T-helper 1 cell treated with Interleukin-12 subunit alpha and Interleukin-12 subunit beta and Interleukin-4 antibody, amounts not matched to agents 30 μg/mL and 1 μg/mL, for 36 hours (primary cell): ENCODE measurements around the gene CEMIP2.

Experiments
- H3K27ac Mint-ChIP-seq: one replicate; pipeline ENCODE4 v1.8.0; 2021; ENCODE audit warnings: mild to moderate bottlenecking, mixed read lengths
- H3K27me3 Mint-ChIP-seq: one replicate; pipeline ENCODE4 v1.8.0; 2021; ENCODE audit warnings: low read depth, mixed read lengths
- H3K36me3 Mint-ChIP-seq: one replicate; pipeline ENCODE4 v1.8.0; 2021; ENCODE audit warnings: low read depth, mixed read lengths
- H3K4me1 Mint-ChIP-seq: one replicate; pipeline ENCODE4 v1.8.0; 2021; ENCODE audit warnings: low read depth, mixed read lengths
- H3K4me3 Mint-ChIP-seq: one replicate; pipeline ENCODE4 v1.8.0; 2021; ENCODE audit warnings: mild to moderate bottlenecking, moderate library complexity, mixed read lengths
- H3K9me3 Mint-ChIP-seq: one replicate; pipeline ENCODE4 v1.8.0; 2021; ENCODE audit warnings: mixed read lengths

Gene CEMIP2

DNA sequence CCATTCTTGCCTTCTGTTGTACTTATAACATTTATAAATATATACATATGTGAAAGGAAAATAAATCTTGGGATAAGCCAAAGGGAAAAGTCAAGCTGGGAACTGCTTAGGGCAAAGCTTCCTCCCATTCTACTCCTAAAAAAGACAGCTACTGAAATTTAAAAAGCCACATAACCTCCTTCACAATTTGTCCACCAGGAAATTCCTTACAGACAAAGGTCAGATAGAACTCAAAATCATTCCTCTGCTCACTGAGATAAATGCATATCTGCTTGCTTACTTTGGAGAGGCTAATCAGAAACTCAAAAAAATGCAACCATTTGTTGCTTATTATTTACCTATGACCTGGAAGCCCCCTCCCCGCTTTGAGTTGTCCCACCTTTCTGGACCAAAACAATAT is 112.5 kb downstream of the CEMIP2 start:
- H3K9me3 Mint-ChIP-seq: peaks cover 24% of the 10 kb centered on the region
- no peak overlapping the region for H3K27ac Mint-ChIP-seq
- no peak overlapping the region for H3K4me3 Mint-ChIP-seq
- peaks cover 32% of the 10 kb centered on the region for H3K4me1 Mint-ChIP-seq
- peaks cover 20% of the 10 kb centered on the region for H3K36me3 Mint-ChIP-seq
- H3K27me3 Mint-ChIP-seq: peaks cover 57% of the 10 kb centered on the region

DNA sequence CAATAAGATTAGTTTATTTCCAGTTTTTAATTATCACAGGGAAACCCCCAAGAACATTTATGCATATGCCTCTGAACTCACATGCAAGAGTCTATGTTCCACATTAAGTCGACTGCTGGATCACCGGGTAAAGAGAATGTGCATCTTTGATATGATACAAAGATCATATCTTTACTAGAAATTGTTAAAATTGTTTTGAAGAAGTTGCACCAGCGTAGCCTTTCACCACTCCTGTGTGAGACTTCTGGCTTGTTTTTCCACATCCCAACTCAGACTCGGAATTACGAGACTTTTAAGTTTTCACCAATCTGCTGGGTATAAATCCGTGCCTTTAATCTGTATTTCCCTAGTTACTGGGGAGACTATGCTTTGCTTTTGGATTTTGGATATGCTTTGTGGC is 113.2 kb downstream of the CEMIP2 start:
- no peak overlapping the region for H3K4me3 Mint-ChIP-seq
- H3K36me3 Mint-ChIP-seq: peaks cover 20% of the 10 kb centered on the region

DNA sequence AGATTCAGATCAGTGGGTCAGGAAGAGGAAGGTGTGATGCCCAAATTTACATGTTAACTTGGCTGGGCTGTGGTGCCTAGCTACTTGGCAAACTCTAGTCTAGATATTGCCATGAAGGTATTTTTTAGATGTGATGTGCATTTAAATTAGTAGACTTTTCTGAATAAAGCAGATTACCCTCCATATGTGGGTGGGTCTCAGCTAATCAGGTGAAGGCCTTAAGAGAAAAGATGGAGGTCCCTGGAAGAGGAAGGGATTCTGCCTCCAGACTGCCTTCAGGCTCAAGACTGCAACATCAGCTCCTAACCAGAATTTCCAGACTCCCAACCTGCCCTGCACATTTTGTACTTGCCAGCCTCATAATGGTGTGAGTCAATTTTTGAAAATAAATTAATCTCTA is 115.8 kb downstream of the CEMIP2 start:
- no peak overlapping the region for H3K4me3 Mint-ChIP-seq
- H3K9me3 Mint-ChIP-seq: peaks cover 12% of the 10 kb centered on the region
- peaks cover 57% of the 10 kb centered on the region for H3K27me3 Mint-ChIP-seq
- peaks cover 40% of the 10 kb centered on the region for H3K4me1 Mint-ChIP-seq
- H3K36me3 Mint-ChIP-seq: peaks cover 18% of the 10 kb centered on the region
- no peak overlapping the region for H3K27ac Mint-ChIP-seq

More for the DNA sequence above, 113.2 kb downstream of the CEMIP2 start:
- H3K9me3 Mint-ChIP-seq: peaks cover 24% of the 10 kb centered on the region
- peaks cover 57% of the 10 kb centered on the region for H3K27me3 Mint-ChIP-seq
- H3K4me1 Mint-ChIP-seq: peaks cover 32% of the 10 kb centered on the region
- no peak overlapping the region for H3K27ac Mint-ChIP-seq

DNA sequence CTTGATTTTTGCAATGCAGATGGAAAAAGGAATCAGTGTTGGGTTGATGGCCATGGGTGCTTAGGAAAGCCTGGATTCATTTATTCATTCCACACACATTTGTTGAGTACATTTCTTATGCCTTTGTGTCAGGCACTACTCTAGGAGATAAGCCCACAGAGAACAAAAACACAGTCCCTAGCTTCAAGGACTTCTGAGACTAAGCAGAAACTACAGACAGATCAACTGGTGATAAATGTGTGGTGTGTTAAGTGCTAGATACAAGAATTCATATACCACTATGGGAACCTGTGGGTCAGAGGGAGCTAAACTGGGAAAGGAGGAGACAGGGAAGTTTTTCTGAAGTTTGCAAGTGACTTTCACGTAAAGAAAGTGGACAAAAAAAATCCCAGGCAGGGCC is 119.9 kb downstream of the CEMIP2 start:
- H3K27me3 Mint-ChIP-seq: peaks cover 33% of the 10 kb centered on the region
- peaks cover 57% of the 10 kb centered on the region for H3K4me1 Mint-ChIP-seq
- no peak overlapping the region for H3K27ac Mint-ChIP-seq
- peaks cover 4% of the 10 kb centered on the region for H3K9me3 Mint-ChIP-seq
- no peak overlapping the region for H3K4me3 Mint-ChIP-seq
- H3K36me3 Mint-ChIP-seq: peaks cover 18% of the 10 kb centered on the region

DNA sequence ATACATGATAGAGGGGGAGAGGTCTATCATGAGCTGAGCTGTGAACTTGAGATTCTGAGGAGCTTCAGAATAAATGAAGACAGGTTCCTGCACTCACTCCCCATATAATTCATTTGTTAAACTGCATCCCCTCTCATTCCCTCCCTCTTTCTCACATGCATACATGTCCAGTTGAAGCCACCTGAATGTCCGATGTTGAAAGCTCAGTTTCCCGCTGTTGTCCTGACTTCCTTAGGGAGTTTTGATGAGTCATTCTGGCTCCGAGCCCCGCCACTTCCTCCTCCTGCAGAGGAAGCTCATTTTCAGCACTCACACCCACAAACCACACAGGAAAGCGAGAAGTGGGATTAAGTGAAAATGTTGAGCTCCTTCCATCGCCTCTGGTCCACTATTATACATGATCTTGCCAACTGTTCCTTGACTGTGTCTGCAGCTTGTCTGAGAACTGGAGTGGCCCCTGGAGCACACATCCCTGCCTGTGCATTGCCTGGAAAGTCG is 121.2 kb downstream of the CEMIP2 start:
- H3K9me3 Mint-ChIP-seq: peaks cover 4% of the 10 kb centered on the region
- peak overlapping the region; percentile 77 for H3K4me3 Mint-ChIP-seq
- H3K36me3 Mint-ChIP-seq: peaks cover 18% of the 10 kb centered on the region
- peak overlapping the region; percentile 69 for H3K27ac Mint-ChIP-seq
- H3K27me3 Mint-ChIP-seq: peaks cover 24% of the 10 kb centered on the region
- peaks cover 54% of the 10 kb centered on the region for H3K4me1 Mint-ChIP-seq

DNA sequence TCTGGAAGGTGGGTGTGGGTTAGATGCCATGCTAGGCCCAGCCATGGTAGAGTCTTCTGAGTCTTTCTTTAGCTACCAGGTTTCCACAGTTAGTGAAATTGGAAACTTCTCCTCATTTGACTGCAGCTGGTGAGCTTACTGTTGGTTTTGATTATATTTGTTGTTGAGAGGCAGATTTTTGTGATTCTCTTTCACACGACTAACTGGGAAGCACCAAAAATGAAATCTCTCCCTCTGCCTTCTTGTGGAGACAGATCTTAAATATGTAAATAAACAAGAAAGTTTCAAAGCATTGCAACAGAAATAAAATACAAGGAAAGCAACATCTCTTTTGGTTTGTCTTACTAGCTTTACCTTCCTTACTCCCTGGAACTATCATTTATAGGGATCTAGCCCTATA is 122.2 kb downstream of the CEMIP2 start:
- peaks cover 18% of the 10 kb centered on the region for H3K36me3 Mint-ChIP-seq
- peaks cover 4% of the 10 kb centered on the region for H3K9me3 Mint-ChIP-seq
- peaks cover 49% of the 10 kb centered on the region for H3K4me1 Mint-ChIP-seq
- H3K4me3 Mint-ChIP-seq: no peak overlapping the region
- peak overlapping the region; percentile 1 for H3K27ac Mint-ChIP-seq
- H3K27me3 Mint-ChIP-seq: peaks cover 21% of the 10 kb centered on the region

DNA sequence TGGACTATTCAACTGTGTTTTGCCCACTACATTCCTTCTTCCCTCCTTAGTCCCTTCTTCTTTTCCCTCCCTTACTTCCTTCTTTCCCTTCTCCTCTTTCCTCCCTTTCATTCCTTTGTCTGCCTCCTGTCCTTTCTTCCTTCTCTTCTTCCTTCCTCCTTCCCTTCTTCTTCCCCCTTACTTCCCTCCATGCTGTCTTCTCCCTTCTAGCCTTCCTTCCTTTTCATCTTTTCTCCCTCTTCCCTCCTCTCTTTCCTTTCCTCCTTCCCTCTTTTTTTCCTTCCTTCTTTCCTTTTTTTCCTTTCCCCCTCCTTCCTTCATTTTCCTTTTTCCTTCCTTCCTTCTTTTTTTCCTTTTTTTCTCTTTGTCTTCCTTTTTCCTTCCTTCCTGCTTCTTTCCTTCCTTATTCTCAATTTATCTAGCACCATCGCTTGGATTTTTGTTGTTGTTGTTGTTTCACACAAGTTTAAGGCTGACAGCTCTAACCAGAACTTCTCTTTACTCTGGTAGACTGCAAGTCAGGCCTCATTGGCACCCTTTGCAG is 123.4 kb downstream of the CEMIP2 start:
- Mint-ChIP-seq H3K27me3 (peaks cover 14% of the 10 kb centered on the region), H3K36me3 (peaks cover 15% of the 10 kb centered on the region), H3K4me3 (peak overlapping the region; percentile 5), H3K4me1 (peaks cover 47% of the 10 kb centered on the region), H3K27ac (no peak overlapping the region), H3K9me3 (peaks cover 4% of the 10 kb centered on the region)

DNA sequence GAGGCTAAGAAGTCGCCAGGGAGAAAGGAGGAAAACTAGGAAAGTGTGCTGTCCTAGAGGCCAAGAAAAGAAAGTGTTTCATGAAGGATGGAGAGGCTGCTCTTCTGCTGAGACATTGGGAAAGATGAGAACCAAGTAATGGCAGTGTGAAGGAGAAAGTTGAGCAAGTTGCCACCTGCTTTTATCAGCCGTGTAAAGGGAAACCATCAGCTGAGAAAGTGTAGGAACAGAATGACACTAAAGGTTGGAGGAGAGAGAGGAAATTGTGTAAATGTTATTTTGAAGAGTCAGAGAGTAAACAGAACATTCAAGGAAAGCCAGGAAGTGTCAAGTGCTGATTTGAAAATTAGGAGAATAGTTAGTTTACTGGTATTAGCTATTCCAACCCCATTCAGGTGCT is 125.0 kb downstream of the CEMIP2 start:
- Mint-ChIP-seq H3K9me3 (peaks cover 4% of the 10 kb centered on the region), H3K27ac (no peak overlapping the region), H3K27me3 (peaks cover 8% of the 10 kb centered on the region), H3K4me1 (peaks cover 53% of the 10 kb centered on the region), H3K36me3 (peaks cover 10% of the 10 kb centered on the region), H3K4me3 (no peak overlapping the region)

DNA sequence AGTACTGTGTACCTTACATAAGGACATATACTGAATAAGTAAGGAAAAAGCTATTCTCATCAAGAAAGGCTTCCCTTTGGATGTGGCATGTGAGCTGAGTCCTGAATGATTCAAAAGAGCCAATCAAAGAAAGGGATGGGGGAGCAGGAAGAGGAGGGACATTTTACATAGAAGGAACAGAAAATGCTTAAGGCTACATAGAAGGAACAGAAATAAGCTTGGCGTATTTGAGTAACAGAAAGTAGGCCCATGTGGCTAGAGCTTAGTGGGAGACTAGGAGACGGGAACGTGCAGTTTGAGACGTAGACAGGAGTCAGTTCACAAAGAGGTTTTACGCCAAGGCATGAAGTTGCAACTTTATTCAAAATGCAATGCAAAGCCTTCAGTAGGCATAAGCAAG is 126.3 kb downstream of the CEMIP2 start:
- peaks cover 49% of the 10 kb centered on the region for H3K4me1 Mint-ChIP-seq
- H3K9me3 Mint-ChIP-seq: peaks cover 4% of the 10 kb centered on the region
- peaks cover 10% of the 10 kb centered on the region for H3K36me3 Mint-ChIP-seq
- peaks cover 6% of the 10 kb centered on the region for H3K27me3 Mint-ChIP-seq
- H3K27ac Mint-ChIP-seq: no peak overlapping the region
- no peak overlapping the region for H3K4me3 Mint-ChIP-seq

DNA sequence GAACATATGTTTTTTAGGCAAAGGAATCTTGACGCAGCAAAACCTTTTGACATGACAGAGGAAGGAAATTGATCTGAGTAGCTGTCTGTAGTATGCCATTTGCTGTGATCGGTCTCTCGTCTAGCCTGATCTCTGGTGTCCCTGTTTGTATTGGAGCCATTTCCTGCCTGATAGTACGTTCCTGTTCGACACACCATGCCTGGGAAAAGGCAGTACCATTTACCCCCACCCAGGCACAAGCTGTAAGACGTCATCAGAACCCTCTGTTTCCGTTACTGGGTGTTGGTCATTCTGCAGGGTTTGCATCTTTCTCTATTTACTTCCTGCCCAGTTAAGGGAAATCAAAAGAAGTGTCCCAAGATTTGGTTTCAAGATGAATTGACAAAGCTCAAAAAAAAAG is 129.7 kb downstream of the CEMIP2 start:
- H3K4me3 Mint-ChIP-seq: peak overlapping the region; percentile 72
- H3K9me3 Mint-ChIP-seq: no peaks in the 10 kb centered on the region
- peak overlapping the region; percentile 95 for H3K27ac Mint-ChIP-seq
- peaks cover 31% of the 10 kb centered on the region for H3K4me1 Mint-ChIP-seq
- H3K27me3 Mint-ChIP-seq: peaks cover 10% of the 10 kb centered on the region
- peaks cover 1% of the 10 kb centered on the region for H3K36me3 Mint-ChIP-seq

DNA sequence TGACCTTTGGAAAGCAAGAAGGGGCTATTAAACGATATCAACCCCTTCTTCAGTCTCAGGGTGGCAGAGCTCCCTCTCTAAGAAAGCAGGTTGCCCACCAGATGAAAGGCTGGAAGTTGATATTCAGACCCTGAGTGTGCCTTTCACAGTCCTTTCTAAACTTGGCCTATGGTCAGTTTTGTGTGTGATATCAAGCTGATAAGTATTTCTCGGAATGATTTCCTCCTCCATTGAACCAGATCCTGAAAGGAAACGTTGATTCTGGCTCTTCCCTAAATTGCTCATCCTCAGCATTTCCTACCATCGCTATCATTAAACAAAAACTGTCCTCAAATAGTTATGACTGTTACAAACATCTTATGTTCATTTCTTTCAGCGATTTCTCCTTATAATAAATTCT is 130.4 kb downstream of the CEMIP2 start:
- Mint-ChIP-seq H3K4me1 (peaks cover 31% of the 10 kb centered on the region), H3K36me3 (peaks cover 1% of the 10 kb centered on the region), H3K27ac (peak overlapping the region; percentile 95), H3K9me3 (no peaks in the 10 kb centered on the region), H3K4me3 (no peak overlapping the region), H3K27me3 (peaks cover 10% of the 10 kb centered on the region)

DNA sequence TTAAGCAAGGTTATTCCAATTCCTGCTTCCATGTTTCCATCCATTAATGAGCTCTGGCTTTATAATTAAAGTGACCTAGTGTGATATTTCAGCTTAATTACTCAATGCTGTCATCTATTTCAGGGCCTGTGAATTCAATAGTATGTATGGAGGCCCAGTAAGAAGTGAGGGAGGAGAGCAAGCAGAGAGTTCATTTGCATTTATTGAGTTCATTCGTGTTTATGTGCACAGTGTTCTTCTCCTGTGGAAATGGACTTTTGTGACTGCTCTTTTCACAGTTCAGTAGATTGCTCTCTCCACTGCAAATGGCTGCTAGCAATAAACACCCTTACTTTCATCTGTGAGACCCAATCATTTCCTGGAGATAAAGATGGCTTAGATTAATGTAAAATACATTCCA is 130.9 kb downstream of the CEMIP2 start:
- peaks cover 31% of the 10 kb centered on the region for H3K4me1 Mint-ChIP-seq
- peaks cover 2% of the 10 kb centered on the region for H3K9me3 Mint-ChIP-seq
- H3K27ac Mint-ChIP-seq: peak overlapping the region; percentile 8
- H3K4me3 Mint-ChIP-seq: no peak overlapping the region
- peaks cover 14% of the 10 kb centered on the region for H3K27me3 Mint-ChIP-seq
- H3K36me3 Mint-ChIP-seq: peaks cover 3% of the 10 kb centered on the region

DNA sequence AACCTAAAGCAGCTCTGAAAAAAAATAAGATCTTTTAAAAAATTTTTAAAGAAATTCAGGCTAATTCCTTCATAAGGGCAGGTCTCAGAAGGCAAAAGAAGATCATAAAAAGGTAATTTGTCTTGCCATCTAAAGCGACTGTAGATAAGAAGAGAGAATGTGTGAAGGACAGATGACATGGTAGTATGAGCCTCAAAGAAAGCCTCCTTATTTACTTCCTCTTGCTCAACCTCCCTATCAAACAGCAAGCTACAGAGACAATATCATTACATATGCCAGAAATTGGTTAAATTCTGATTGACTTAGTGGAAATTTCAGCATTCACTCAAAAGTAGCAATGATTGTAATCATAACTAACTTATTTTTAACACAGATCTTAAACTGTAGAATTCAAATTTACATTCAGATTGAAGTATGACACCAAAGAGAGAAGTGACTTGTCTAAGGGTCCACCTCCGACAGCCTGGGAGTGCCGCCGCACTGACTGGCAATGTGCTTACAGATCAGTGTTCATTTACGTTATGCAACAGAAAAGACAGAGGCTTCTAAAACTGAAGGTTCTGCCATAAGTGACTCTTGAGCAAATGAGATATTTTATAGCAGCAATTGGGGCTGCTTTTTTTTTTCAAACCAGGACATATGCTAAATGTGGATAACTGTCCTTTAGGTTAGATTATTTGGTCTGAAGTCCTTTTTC is 132.0 kb downstream of the CEMIP2 start:
- H3K27ac Mint-ChIP-seq: no peak overlapping the region
- H3K4me1 Mint-ChIP-seq: peaks cover 35% of the 10 kb centered on the region
- H3K9me3 Mint-ChIP-seq: peaks cover 4% of the 10 kb centered on the region
- peaks cover 18% of the 10 kb centered on the region for H3K27me3 Mint-ChIP-seq
- peaks cover 4% of the 10 kb centered on the region for H3K36me3 Mint-ChIP-seq
- H3K4me3 Mint-ChIP-seq: no peak overlapping the region

DNA sequence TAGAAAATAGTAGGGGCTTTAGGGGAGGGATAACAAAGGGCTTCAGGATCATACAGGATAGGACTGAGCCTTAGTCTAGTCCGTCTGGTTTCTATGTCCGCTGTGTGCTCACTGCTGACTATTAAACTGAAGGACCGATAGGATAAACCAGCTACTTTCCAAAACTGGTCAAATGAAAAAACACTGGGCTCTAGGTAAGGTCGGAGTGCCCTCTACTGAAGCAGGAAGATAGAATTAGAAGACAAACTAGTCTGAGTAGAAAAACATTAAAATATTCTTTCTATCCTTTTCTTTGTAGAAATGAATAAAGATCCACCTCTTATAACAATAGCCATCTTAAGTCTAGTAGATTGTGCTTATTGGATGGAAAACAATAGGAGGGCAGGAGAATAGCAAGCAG is 133.6 kb downstream of the CEMIP2 start:
- Mint-ChIP-seq H3K9me3 (peaks cover 4% of the 10 kb centered on the region), H3K27me3 (peaks cover 18% of the 10 kb centered on the region)

More for the DNA sequence above, 133.6 kb downstream of the CEMIP2 start:
- H3K36me3 Mint-ChIP-seq: peaks cover 2% of the 10 kb centered on the region
- no peak overlapping the region for H3K27ac Mint-ChIP-seq
- no peak overlapping the region for H3K4me3 Mint-ChIP-seq
- H3K4me1 Mint-ChIP-seq: peaks cover 39% of the 10 kb centered on the region
